Measurements from ENCODE around the gene PKD1.

Gene PKD1

DNA sequence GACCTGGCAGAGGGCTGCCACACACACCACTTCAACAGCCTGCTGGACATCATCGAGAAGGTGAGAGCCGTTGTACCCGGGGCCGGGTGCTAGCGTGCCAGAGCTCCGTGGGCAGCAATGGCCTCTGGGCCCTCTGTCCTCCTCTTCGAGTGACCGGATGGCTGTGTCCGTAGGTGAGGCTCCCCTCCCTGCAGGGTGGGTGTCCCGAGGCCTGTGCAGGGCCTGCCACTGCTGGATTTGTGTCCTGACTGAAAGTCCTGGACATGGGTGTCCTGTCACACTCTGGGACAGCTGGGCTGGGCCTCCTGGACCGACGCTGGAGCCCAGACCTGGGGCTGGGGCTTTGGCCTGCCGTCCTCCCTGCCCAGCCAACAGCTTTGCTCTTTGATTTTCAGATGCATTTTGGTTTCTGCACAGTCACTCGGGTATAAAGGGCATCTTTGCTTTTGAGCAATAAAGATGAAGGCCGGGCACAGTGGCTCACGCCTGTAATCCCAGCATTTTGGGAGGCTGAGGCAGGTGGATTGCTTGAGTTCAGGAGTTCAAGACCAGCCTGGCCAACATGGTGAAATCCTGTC, 71.2 kb downstream of the PKD1 start:
- DNase-seq = no peak

DNA sequence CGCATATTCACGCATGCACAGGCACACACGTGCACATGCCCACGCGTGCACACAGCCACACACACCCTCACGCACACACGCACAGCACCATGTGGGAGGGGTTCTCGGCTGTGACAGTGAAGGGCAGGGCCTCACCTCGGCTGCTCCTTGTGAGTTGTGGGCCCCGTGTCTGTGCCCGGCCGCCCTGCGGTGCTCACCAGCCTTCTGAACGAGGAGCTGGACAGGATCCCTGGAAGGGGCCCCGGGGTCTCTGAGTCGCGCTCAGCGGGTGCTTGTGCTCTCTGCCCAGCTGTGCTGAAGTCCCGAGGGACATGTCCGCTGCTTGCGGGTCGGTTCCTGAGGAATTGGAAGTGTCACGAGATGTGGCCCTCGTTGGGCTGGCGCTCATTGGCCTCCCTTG, 71.8 kb downstream of the PKD1 start:
- no peak for DNase-seq

DNA sequence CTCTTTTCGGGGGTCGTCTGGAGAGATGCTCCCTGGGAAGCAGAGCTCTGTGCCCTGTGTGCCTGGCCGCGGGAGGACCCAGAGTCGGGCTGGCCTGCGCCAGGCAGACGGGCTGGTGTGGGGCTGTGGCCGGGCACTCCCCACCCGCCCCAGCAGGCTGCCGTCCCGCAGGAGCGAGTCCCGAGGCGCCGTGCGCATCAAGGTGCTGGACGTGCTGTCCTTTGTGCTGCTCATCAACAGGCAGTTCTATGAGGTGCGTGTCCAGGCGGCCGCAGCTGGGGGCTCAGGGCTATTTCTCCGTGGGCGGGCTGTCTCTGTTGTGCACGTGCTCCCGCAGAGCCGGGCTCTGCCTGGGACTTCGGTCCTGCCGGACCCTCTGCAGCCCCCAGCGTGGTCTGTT, 72.9 kb downstream of the PKD1 start:
- no peak for DNase-seq

DNA sequence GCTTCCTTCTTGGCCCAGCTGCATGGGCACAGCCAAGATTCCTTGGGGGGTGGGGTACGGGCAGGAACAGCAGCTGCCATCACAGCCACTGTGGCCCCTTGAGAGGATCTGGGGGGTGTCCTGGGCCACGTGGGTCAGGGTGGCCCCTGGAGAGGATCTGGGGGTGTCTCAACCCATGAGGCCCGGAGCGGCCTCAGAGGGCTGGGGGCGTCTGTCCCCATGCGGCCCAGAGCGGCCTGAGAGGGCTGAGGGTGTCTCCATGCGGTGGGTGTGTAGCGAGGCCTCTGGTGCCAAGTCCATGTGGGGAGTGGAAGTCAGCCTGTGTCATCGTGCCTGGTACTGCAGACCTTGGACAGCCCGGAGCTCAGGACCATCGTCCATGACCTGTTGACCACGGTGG, 74.2 kb downstream of the PKD1 start:
- DNase-seq = no peak

DNA sequence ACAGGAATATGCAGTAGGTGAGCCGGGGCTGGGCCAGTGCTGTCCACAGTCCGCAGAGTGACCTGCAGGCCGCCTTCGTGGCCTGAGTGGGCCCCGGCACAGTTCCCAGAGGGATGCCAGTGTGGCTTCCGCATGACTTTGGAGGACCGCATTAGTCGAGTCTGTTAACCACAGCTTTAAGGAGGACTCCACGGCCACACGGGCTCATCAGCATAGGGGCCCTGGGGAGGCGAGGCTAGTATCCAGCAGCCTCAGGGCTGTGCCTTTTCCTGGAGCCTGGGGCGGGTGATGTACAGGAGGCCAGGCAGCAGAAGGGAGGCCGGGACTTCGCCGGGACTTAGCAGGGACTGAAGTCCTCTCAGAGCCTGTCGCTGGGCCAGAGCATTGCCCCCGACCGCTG, 74.7 kb downstream of the PKD1 start:
- DNase-seq = no peak

DNA sequence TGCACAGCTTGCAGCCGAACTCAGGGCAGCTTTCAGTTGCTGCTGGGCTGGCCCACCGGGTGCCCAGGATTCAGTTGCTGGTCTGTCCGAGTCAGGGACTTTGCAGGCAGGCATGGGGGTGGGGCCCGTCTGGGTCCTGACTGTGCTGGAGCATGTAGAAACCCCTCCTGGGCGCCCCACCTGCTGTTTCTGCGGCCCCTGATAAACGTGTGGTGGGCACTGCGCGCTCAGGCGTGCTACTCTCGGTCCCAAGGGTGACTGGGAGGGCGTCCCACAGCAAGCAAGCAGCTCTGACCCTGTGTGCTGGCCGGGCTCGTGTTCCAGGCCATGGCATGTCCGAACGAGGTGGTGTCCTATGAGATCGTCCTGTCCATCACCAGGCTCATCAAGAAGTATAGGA, 75.4 kb downstream of the PKD1 start:
- DNase-seq = no peak

DNA sequence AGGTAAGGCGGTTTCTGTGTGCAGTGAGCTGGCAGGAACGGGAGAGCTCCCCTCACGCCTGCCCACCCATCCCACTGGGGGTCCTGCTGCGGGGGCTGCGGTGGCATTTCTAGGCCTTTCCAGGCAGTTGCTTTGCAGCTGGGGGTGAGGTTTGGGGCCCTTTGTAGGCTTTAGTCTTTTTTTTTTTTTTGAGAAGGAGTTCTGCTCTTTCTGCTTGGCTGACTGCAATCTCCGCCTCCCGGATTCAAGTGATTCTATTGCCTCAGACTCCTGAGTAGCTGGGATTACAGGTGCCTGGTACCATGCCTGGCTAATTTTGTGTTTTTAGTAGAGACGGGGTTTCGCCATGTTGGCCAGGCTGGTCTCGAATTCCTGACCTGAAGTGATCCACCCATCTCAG, 76.8 kb downstream of the PKD1 start:
- no peak for DNase-seq

DNA sequence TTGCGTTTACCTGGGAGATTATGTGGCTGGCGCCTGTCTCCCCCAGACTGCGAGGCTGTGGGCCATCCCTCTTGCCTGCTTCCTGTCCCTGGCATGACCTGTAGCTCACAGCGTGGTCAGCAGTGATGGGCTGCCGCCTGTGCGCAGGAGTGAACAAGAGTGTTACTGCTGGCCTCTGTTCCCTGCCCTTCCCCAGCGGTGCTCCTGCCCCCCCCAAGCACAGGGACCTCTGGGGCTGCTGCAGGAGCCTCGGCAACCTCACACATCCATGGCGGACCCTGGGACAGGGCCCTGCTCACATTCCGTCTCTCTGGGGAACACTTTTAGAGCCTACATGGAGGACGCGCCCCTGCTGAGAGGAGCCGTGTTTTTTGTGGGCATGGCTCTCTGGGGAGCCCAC, 77.3 kb downstream of the PKD1 start:
- no peak for DNase-seq

DNA sequence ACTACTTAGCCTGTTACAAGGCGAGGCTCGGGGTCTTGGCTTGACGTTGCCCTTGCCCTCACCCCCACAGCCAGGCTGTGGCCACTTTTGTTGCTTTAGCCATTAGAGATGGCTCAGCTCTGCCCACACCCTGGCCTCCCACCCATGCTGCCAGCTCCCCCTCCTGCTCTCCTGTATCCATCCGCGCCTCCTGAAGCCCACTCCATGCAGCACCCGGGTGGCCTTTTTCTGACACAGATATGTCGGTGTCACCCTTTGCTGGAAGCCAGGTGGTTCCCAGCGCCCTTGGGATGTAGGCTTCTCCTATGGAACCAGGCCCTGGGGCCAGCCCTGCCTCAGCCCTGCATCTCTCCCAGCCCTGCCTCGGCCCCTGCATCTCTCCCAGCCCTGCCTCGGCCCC, 78.3 kb downstream of the PKD1 start:
- no peak for DNase-seq

DNA sequence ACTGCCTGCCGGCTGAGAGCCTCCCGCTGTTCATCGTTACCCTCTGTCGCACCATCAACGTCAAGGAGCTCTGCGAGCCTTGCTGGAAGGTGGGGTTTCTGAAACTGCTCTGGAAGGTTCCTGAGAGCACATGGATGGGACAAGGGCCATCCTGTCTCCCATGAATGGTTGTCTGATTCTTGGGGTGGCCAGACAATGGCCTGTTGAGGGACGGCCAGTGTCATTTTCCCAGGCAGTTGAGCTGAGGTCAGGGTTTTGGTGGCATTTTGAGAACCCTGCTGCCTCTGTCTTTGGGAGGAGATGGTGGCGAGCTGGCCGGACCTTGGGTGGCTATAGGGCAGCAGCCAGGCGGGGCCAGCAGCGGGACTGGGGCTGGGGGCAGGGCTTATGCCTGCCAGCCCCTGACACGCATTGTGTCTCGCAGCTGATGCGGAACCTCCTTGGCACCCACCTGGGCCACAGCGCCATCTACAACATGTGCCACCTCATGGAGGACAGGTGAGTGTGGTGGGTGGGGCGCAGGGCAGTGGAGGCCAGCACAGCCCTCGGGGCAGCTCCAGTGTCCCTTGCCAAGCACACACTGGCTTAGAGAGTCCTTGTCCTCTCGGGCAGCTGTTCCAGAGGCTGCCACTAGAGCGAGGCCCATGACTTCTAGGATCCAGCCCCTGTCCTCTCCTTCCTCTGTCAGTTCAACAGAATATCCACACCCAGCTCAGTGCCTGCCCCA, 78.9 kb downstream of the PKD1 start:
- DNase-seq = no peak

DNA sequence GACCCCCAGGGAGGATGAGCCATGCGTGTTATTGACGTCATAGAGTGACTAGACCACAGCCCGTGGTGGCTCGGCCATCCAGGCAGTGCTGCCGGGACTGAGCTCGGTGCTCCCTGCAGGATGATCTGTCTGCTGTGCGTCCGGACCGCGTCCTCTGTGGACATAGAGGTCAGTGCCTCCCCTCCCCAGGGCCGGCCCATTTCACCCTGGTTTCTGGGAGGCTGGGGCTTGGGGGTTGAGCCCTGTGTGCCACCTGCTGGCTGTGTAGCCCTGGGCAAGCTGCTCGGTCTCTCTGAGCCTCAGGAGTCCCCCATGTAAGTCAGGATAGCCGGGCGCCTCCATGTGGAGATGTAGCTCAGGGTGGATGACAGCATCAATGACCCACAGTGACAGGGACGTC, 79.6 kb downstream of the PKD1 start:
- no peak for DNase-seq

DNA sequence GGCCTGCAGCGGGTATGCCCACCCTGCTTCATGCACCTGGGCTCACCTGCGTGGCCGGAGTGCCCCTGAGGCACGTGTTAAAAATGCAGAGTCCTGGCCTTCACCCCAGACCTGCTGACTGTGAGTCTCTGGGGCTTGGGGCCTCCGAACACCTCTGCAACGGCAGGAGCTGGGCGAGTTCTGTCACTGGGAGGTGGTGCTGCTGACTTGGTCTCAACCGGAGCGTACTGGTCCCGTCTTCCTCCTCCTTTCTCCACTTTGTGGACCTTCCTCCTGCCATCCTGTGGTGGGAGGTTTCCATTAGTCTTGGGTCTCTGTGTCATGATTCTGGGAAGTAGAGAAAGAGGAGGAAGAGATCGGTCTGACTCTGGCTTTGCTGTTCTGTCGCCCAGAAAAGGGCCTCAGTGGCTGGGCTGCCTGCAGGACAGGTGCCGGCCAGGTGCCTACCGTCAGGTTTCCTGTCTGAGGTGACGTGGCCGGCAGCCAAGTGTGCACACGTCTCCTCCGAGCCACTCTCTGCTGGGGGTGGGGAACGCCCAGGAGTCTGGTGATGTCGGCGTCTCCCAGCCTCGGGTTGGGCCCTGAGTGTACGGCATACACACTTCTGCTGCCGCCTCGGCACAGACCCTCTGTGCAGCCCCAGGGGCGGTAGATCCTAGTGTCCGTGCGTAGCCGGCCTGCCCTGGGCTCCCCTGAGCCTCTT, 81.0 kb downstream of the PKD1 start:
- DNase-seq = no peak

DNA sequence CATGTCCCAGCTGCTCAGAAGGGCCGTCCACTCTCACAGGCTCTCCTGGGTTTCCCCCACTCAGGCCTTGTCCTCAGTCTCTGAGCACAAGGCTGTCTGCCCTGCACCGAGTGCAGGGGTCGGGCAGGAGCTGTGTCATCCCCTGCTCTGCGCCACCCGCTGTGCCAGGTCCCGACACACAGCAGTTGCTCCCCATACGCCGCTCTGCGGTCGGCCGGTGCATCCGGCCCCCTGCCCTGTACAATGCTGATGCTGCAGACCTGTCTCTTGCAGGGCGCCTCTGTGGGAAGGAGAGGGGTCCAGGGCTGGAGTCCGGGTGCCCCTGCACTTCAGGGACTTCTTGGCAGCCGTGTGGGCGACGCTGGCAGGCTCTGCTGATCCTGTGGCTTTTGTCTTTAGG, 81.8 kb downstream of the PKD1 start:
- no peak for DNase-seq

DNA sequence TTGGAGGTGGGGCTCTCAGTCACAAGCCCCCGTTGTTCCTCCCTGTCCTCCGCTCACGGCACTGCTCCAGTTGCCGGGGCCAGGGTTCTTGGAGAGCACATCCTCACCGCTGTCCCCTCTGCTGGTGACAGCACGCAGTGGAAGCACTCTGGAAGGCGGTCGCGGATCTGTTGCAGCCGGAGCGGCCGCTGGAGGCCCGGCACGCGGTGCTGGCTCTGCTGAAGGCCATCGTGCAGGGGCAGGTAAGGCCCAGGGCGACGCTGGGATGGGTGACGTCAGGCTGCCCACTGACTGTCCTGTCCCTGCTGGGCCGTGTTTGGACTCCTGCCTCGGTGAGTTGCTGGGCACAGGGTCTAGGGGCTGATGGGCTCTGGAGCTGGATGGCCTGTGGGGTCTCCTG, 82.5 kb downstream of the PKD1 start:
- no peak for DNase-seq

DNA sequence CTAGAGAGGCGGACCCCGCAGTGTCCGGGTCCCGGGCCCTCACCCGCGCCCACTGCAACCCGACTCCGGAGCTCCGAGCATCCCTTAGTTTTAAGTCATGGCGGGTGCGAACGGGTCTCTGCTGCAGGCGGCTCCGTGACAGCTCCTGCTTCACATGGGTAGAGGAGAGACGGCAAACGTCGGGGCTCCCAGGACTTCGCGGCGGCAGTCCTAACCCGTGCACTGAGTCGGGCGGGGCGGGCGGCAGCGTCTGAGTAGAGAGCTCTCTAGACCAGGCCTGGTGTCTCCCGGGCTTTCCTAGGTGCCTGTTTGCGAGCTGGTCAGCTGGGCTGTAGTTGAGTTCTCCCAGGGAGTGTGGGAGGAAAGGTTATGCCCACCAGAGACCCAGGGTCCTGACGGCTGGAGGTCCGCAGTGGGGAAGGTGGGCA, 87.6 kb downstream of the PKD1 start:
- DNase-seq = no peak

DNA sequence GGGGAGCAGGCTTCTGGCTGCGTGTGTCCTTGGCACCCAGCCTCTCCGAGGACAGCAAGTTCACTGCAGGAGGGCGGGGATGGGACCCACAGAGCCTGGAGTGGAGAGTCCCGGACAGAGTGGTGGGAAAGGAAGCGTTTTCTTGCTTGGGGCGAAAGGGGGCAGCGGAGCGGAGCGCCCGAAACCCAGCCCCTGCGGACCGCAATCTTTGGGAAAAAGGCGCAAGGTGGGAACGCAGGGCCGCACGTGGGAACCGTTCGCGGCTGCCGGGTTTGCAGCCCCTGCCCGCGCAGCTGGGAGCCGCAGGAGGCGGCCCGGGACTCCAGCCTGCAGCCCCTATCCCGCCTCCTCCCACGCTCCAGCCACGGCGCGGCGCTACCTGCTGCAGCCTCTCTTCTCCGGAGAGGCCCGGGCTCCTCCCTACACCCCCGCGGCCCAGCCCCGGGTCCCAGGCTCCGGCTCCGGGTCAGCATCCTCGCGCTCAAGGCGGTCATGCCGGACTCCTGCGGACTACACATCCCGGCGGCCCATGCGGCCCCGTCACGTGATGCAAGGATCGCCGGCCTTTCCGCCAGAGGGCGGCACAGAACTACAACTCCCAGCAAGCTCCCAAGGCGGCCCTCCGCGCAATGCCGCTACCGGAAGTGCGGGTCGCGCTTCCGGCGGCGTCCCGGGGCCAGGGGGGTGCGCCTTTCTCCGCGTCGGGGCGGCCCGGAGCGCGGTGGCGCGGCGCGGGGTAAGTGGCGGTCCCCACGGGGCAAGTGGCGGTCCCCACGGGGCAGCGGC, 88.2 kb downstream of the PKD1 start, which contains the start of the genes NTHL1 and TSC2:
Gene NTHL1 (minus strand): TSS at position 505 of the 786 bp plus-strand sequence. CDS start 11 bp downstream, at position 494.
Gene TSC2 (plus strand): TSS at position 656 of the 786 bp plus-strand sequence. CDS start 631 bp downstream, outside the sequence.
- peak; percentile 95 for DNase-seq

DNA sequence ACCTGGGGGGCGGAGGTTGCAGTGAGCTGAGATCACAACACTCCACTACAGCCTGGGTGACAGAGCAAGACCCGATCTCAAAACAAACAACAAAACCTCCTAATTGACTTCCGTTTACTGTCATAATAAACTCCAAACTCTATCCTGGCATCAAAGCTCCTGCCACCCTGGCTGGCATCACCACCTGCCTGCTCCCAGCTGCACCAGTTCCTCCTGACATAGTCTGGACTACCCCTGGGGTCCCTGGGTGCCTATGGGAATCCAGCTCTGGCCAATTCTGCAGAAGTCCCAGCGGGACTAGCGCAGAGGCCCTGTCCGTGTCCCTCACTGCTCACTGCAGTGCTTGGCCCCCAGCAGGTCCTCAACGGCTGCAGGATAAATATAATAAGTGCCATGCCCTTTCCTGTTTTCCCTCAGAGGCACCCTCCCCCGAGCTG, 88.8 kb downstream of the PKD1 start:
- DNase-seq = no peak

DNA sequence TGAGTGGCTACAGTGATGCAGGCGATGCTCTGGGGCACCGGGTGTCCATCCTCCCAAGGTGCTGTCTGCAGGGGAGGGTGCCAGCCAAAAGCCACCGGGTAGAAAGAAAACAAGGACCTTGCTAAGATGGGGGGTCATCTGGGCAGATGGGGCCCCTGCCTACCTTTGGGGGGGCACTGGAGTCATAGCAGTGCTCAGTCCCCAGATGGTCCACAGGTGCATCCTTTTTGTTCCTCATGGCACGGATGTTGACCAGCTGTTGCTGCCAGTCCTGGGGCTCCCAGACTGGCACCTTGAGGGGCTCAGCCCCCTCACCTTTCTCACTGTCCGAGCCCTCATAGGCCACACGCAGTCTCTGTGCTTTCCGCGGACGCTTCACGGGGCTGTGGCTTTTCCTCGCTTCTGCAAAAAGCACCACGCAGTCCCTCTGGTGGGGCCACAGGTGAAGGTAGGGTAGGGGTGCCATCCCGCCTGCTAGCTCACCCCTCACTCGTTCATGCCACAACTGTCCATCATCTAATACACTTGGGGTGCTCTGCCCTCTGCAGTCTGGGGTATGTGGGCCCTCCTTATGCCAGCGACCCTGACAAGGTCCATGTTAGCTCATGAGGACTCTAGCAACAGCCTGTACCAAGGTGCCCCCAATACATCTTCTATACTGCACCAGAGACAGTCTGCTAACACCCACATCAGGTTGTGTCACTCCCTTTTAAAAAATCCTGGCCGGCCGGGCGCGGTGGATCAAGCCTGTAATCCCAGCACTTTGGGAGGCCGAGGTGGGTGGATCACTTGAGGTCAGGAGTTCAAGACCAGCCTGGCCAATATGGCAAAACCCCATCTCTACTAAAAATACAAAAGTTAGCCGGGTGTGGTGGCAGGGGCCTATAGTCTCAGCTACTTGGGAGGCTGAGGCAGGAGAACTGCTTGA, 89.5 kb downstream of the PKD1 start:
- DNase-seq = no peak

DNA sequence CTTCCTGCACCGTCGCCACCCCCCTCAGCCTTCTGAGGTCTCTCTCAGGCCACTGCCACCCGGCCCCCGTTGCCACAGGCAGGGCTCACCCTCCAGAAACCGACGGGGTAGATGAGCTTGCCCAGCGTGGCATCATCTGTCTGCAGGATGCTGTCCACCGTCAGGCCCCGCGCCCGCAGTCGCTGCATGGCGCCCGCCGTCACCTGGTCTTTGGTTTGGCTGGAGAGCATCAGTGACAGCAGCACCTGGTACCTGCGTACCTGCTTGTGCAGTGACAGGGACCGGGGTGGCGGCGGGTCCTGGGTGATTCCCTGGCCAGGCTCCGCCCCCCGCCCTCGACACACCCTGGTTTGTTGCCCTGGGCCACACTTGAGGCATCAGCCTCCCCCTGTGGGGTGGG, 91.2 kb downstream of the PKD1 start:
- DNase-seq = no peak

DNA sequence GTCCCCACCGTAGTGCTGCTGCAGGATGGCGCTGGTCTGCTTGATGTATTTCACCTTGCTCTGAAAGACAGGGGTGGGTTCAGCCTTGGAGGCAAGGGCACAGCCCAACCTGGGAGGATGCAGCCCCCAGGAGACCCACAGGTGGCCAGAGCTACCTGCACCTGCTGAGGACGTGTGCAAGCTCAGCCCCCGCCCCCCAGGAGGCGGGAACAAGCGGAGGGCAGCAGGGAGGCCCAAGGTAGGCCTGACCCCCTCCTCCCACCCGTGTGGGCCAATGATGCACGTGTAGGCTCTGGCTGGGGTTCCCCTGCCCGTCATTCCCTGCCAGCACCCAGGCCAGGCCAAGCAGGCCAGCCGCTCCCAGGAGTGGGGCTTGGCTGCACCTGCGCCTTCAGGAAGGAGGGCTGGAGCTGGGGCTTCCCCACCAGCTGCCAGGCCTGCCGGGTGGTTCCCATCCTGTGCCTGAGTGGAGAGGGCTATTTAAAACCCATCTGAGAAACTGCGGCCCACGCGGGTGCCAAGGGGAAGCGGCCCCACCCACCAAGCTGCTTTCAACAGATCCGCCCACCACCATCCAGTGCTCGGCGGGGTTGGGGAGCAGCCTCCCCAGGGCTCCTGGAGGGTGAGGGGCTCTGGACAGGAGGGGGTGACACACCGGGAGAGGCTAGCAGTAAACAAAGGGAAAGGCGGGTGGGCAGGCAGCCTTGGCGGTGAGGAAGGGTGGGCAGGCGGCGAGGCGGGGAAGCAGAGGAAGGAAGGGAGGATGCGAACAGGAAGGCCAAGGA, 91.8 kb downstream of the PKD1 start:
- DNase-seq = no peak

DNA sequence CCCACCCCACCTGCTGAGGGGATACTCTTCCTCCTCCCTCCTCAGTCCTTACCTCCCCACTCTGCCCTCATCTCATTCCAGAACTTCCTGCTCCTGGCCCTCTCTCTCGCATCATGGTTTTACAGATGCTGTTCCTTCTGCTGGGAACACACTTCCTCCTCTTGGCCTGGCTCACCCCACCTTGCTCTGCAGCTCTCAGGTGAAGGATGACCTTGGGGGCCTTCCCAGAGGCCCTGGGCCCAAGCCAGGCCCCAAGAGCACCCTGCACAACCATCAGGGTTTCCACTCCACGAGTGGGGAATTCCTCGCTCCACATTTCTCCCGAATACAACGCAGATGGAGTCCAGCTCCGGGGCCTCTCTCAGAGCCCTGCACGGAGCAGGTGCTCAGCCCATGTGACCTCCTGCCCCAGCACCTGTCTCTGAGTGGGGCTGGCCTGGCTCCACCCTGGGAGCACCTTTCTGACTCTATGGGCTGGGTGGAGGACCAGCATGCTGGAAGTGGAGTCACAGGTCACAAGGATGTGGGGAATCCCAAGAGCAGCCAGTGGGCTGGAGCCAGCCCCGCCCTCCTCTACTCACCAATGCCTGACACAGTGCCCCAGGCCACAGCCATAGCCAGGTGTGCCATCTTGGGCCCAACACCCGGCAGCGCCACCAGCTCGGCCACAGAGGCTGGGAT, 92.6 kb downstream of the PKD1 start:
- no peak for DNase-seq

All from stimulated activated CD8-positive, alpha-beta memory T cell treated with anti-CD3 and anti-CD28 coated beads, Interleukin-4, amount 100 ng/mL, for 48 hours (primary cell).